Suprapubic skin (tissue), 4 donors: ENCODE results near the gene TMEFF1.

Experiments
- CTCF ChIP-seq, 2 donors: fragments of 200-600 bp in 1 of 2; fragments of 450-650 bp in 1 of 2; sonication (generic) in 1 of 2; IDR thresholded peaks; one replicate each; pipeline ENCODE4 v1.5.1; 2016 to 2019; ENCODE audit warnings: antibody characterized with exemption in 2 of 2, mild to moderate bottlenecking in 1 of 2, moderate library complexity in 1 of 2
- EP300 ChIP-seq: sonication (generic); formaldehyde crosslinking; IDR thresholded peaks from one replicate; pipeline ENCODE4 v1.6.1; 2017; ENCODE audit warnings: antibody characterized with exemption
- POLR2A ChIP-seq, 2 donors: fragments of 450-650 bp; IDR thresholded peaks; one replicate each; pipeline ENCODE4 v1.6.1; 2017; ENCODE audit warnings: antibody characterized with exemption in 2 of 2, mild to moderate bottlenecking in 2 of 2, moderate library complexity in 2 of 2
- POLR2AphosphoS5 ChIP-seq, 3 donors: sonication (generic); formaldehyde crosslinking; IDR thresholded peaks; one replicate each; pipeline ENCODE4 v1.6.1; 2017; ENCODE audit warnings: antibody characterized with exemption in 3 of 3

DNA sequence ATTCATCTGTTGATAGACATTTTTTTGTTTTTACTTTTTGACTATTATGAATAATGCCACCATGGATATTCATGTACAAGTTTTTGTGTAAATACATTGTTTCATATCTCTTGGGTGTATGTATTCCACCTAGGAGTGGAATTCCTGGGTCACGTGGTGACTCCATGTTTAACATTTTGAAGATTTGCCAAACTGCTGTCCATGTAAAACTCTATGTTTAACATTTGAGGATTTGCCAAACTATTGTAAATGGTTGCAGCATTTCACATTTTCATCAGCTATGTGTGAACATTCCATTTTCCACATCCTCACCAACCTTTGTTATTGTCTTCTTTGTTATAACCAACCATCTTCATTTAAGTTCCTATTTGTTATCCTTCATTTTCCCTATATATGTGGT is 12.2 kb downstream of the TMEFF1 start:
- no peak for TF ChIP-seq POLR2A (IDR thresholded peaks at IDR 0.05)
- no peak for TF ChIP-seq CTCF (IDR thresholded peaks at IDR 0.05)
- TF ChIP-seq EP300: no peak
- no peak for TF ChIP-seq POLR2AphosphoS5 (IDR thresholded peaks at IDR 0.05)
